SK-N-DZ (cell line): ENCODE data around the gene CAMK4.
"Not testable (repeated sequence)": the region's sequence is repeated elsewhere in the genome, so short reads cannot be mapped to it uniquely, and the experiment has no call there.

Experiments used
- DNase-seq: peaks from one replicate; pipeline ENCODE4 v3.0.0-alpha.2; 2015; ENCODE audit warnings: low spot score

CAMK4 gene

DNA sequence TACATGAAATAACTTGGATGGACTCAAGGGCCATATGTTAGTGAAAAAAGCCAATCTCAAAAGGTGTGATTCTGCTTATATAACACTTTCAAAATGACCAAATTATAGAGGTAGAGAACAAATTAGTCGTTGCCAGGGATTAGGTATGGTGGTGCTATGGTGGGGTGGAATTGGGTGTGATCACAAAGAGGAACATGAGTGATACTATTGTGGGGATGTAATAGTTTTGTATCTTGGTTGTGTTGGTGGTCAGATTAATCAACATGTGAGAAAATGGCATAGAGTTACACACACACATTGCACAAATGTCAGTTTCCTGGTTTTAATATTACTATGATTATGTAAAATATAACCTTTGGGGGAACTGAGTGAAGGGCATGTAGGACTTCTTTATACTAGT lies 31.9 kb downstream of the CAMK4 start:
- DNase-seq, result no peak

DNA sequence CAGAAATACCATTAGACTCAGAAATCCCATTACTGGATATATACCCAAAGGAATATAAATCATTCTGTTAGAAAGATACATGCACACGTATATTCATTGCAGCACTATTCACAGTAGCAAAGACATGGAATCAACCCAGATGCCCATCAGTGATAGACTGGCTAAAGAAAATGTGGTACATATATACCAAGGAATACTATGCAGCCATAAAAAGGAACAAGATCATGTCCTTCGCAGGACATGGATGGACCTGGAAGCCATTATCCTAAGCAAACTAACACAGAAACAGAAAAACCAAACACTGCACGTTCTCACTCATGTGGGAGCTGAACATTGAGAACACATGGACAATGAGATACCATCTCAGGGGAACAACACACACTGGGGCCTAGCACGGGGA lies 33.4 kb downstream of the CAMK4 start:
- DNase-seq, result not testable (repeated sequence)

DNA sequence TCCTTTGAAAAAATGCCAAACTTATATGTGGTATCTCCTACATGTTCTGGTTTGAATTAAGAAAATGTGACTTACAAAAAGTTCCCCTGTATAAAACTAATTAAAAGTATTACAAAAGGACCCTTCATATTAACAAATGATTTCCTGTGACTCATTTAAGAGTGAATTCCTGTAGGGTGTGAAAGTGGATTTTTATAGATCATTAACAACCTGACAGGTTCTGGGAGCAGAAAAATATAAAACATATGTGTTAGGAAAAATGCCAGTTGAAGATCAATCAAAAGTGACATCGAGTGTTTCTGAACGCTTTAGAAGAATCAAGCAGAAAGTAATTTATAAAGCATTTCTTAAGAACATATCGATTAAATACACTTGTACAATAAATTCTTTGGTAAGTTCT lies 35.5 kb downstream of the CAMK4 start:
- no peak for DNase-seq

DNA sequence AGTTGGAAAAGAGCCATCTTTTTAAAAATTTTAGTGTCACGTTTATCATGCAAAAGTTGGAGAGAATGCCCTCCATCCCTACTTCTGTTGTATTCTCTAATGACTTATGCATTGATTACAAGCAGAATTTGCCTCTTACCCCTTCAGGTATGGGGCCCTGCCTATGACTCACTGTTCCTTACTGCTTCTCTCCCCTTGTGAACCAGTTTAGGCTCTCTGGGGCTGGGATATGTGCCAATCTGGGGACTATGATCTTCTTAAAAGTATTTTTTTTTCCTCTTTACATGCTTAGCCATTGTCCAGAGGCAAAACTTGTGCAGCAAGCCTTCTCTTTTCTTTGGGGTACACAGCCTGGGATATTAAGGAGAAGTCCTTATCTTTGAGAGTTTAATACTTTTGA lies 37.4 kb downstream of the CAMK4 start:
- DNase-seq, result no peak

DNA sequence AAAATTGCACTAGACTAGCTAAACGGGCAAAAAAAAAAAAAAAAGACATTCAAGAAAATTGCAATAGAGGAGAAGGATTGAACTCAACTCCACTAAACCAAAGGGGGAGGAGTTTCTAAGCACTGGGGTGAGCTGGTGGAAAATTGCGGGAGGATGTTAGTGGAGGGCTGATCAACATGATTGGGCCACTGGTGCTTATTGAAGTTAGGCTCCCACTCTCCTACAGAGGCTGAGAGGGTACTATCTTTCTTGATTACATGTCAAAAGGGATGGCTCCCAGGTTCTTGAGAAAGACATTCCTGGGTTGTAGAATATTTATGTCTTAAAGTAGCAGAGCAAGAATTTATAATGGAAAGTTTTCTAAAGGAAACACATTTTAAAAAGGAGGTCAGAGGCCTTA lies 38.0 kb downstream of the CAMK4 start:
- no peak for DNase-seq

DNA sequence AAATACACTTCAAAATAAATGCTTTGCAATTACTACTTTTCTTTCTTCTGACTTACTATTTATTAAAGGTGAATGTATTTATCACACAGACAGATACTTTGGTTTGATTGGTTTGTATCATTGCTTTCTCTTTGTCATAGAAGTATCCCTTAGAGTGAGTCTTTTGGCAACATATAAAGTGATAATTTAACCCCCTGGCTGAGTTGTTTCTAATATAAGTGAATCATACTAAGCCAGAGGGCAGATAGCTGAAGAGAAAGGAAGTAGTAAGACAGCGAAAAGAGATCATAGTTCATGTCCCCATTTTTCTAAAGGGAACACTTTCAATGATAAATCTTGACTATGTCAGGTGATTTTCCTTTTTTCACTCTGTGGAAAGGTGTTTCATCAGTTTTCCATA lies 38.6 kb downstream of the CAMK4 start:
- DNase-seq, result no peak

DNA sequence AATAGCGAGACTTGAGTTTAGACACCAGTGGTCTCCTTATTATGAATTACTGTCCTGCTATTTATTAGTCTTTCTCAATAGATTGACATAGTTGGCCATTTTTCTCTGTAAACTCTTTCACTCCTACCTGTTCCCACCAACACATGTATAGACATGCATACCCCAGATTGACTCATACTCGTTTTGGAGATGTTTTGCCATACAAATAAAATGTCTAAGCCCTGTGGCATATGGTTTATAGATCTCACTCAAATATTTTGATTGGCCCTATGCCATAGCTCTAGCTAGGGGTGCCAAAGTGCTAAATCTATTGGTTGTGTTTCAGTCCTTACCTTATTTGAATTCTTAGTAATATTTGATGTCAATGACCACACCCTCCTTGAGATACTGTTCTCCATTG lies 42.3 kb downstream of the CAMK4 start:
- no peak for DNase-seq

DNA sequence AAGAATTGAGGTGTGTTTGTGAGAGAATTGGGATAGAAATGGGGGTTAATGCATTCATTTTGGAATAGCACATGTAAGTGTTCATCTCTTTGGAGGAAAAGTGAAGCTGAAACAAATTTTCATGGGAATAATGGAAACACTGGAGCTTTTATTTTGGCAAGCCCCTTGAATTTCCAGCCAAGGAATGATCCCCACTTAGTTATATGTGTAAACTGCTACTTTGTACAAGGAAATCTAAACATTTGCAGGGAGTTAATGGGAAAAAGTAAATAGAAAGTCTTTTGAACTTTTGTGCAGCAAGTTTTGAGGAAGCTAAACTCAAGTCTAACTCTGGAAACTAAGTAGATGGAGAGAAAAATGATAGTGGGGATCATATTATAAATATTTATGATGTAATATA lies 44.1 kb downstream of the CAMK4 start:
- no peak for DNase-seq

DNA sequence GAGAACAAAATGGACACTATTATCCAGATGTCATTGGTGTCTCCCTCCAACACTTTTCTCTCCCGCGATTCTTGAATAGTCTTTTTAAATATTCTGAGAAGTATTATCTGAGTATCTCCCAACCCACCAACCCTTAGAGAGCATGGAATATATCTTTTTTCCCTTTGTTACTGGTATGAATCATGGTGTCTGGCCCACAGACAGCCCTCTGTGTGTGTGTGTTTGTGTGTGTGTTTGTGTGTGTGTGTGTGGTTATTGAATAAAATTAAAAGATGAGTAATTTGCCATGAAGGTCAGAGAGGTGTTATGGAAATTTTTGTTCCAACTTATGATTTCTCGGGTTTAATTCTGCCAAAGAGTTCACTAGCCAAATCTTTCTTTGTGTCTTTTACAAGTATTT lies 47.7 kb downstream of the CAMK4 start:
- DNase-seq, result no peak

DNA sequence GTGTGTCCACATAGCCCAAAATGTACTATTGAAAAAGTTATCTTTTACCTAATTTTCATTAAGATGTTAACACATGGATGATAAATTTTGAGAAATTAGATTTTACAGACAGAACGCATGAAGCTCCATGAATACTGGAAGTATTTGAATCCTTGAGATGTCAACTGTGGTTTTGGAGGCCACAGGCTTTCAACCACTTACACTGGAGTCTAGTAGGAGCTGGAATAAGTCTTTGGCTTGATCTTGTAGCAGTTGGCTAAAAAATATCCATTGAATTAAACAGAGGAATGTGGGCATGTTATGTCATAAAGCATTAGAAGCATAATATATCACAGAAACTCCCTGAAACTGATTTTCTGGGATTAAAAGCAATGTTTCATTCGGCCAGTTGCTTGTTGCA lies 52.9 kb downstream of the CAMK4 start:
- no peak for DNase-seq

DNA sequence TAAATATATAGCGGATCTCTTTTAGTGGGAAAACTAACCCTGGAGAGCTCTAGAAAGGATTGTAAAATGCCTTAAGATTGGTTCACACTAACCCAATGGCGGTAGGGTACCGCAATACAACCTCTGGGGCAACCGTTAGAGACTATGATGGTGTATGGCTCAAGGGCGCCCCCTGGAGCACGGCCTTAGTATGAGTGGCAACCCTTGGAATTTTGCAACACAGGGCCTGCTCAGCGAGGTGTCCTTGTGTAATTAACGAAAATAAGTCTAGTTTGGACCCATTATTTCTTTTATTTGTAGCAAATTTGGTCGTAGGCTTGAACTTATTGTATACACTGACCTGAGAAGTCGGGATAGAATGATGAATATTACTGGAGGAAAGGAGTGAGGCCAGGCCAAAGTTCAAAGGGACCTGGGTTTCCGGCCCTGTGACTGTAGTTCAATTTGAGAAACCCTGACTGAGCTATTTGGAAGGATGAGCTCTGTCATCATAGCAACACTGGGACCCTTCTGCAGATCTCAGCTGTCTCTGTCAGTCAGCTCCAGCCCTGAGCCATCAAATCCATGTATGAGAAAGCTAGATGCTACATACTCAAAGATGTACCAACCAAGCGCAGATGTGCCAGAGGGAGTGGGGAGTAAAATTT lies 54.8 kb downstream of the CAMK4 start:
- DNase-seq, result peak; percentile 21

DNA sequence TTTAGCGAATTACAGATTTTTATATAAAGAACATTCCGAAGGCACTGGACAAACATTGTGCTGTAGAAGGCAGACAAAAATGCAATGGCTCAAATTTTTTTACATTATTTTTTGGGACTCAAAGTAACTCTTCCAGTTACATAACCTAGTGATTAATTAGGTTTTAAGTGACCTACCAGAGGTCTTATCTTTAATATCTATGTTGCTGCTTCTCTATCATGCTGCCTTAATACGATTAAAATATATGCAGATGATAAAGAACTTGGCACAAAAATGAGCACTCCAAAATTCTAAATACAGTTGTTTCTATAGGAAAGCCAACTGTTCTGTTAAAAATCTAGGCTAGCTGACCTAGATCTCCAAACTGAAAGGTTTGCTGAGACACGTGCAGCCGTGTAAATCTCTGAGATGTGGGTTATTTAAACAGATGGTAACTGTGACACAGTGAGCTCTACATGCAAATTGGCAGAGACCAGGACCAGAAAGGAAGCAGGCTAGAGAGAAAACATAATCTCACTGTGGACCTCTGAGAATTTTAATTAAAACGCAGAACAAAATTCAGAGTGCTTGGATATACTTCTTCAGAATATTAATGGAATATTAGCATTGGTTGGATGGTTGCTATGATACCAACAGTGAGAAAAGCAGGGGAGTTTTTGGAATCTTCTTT lies 56.2 kb downstream of the CAMK4 start:
- no peak for DNase-seq

DNA sequence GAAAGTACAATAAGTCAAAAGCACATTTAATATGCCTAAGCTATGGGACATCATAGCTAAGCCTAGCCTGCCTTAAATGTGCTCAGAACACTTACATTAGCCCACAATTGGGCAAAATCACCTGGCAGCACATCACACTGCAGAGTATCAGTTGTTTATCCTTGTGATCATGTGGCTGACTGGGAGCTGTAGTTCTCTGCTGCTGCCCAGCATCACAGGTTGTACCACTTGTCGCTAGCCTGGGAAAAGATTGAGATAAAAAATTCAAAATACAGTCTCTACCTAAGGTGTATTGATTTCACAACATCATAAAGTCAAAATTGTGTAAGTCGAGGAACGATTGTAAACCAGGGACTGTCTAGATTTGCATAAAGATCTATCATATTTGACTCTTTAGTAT lies 58.6 kb downstream of the CAMK4 start:
- DNase-seq, result no peak

DNA sequence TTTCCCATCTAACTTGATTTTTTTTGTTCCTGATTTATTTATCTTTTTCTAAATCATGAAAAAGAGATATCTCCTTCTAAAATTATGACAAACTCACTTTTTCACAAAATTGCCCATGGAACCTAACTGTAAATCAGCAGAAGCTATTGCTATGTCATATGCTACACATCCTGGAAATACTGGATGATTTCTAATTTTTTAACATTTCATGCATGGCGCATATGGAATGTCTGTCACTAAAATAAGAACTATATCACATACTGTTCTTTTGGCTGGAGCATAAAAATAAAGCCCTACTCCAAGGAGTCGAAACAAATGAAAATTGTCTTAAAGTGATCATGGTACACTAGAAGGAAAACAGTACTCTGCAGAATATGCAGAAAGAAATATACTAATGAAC lies 60.6 kb downstream of the CAMK4 start:
- DNase-seq, result no peak

DNA sequence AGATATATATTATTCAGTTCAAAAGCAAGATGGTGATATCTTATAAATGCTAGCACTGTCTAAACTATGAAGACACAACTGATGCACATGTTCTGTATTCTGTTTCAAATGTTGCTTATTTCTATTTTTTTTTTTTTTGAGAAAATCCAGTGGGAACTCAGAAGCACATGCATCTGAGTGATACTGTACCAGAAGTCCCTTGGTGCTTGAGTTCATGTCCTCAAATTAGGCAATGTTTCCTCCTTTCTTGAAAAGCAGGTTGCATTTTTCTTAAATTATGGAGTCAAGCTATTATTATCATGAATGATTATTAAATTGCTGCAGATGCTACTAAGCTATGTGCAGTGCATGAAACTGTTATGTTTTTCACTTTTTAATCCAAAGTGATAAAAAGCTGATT lies 70.4 kb downstream of the CAMK4 start:
- no peak for DNase-seq

DNA sequence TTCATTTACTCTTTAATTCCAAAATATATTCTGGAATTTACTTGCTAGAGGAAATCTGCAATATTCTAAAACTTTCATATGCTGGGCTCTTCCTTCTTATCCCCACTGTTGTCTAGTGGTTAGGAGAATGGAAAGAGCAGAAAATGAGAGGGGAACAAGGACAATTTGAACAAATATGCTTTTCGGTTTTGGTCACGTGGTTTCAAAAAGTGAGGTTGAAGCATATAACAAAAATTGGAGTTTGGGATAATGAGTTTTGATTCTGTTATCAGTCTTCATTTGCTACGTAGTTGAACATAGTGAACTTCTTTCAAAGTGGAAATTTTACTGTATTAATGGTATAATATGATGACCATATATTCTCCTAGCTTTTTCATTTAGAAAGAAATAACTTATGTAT lies 71.5 kb downstream of the CAMK4 start:
- no peak for DNase-seq

DNA sequence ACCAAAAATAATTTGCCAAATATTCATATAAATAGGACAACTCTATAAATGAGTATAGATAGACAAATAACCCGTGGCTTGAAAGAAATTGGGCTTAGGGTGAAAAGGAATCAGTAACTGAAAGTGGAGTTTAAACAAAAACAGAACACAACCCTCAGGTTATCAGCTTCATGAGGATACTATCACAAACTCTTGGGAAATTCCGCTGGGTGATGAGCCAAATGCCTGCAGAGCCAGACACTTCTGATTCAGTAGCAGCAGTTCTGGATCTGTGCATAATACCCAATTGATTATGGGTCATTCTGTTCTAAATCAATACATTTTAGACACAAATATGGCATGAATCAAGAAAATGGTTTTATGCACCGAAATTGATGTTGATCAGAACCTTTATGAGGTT lies 72.4 kb downstream of the CAMK4 start:
- DNase-seq, result no peak

DNA sequence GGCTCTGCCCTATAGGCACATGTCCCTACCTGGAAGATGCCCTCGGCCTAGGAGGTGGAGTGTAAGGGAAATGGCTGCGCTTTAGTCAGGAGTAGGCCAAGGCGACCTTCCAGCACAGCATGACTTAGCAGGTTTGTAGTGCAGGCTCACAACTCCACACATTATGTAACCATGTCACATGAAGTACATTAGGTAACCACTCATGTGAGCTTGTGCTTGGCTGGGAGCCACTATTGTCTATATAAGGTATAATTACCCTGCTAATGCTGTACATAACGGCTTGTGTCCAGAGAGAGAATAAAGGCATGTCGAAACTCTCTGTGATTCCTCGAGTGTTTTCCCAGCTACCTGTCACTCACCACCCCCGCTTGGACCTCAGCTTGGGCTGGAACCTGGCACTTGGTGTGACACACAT lies 74.9 kb downstream of the CAMK4 start:
- no peak for DNase-seq

DNA sequence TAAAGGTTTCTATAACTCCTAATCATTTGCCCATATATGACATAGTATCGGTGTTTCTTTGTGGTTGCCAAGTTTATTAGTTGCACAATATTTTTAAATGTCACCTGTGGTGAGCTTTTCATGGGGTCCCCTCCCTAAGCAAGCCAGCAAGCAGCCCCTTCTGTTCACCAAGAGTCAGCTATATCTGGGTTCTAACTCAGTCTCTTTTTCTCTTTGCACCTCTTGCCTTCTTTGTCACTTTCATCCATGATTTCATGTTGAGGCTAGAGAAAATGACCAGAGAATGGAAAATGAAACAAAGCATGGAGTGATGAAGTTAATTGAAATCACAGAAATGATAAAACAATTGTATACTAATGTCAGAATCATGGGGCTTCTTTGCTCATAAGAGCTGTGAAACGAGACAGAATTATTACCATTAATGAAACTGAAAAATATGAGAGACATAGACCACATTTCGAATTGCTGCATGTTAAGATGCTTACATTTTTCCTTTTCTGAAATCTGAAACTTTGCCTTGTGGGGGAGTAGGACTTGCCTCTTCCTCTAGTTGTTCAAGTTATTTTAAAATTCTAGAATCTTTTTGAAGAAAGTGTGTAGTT lies 75.7 kb downstream of the CAMK4 start:
- no peak for DNase-seq

DNA sequence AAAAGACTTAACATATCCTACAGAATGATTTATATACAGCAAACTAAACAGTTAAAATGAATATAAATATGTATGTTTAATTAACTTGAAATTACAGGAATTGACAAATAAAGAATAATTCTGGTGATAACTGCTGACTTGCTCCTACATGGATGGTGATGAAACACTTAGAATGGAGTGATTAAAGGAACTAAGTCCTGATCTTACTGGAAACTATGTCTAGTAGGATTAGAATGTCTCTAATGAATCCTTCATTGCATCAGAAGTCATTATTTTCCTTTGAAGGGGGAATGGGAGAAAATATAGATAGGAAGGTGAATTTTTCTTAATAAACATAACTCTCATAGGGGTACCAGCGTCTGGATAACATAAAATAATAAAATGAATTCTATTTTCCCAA lies 77.1 kb downstream of the CAMK4 start:
- DNase-seq, result no peak

DNA sequence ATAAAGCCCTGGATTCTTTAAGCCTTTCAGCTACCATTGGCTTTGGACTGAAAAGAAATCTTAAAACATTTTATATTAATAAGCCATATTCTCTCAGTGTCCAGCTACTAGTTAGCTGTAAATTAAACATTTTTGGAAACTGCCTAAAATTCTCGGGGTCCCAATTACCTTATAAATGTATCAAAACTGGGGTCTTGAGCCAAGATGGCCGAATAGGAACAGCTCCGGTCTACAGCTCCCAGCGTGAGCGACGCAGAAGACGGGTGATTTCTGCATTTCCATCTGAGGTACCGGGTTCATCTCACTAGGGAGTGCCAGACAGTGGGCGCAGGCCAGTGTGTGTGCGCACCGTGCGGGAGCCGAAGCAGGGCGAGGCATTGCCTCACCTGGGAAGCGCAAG lies 77.9 kb downstream of the CAMK4 start:
- not testable (repeated sequence) for DNase-seq

DNA sequence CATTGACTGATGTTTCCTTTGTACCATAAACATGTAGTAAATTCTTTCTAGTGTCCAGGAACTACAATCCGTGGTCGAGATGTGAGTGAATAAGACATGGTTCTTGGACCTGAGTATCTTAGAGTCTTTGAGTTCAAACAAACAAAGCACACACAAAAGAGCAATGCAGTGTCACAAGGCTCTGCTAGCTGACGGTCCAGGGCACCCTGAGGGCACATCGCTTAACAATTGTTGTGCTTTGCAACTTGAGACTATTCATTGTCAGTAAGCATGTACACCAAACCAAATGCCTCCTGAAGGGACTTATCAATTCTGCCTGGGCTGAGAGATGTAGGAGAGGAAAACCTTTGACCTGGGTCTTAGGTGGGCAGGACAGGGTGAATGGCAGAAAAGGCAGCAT lies 84.8 kb downstream of the CAMK4 start:
- no peak for DNase-seq

DNA sequence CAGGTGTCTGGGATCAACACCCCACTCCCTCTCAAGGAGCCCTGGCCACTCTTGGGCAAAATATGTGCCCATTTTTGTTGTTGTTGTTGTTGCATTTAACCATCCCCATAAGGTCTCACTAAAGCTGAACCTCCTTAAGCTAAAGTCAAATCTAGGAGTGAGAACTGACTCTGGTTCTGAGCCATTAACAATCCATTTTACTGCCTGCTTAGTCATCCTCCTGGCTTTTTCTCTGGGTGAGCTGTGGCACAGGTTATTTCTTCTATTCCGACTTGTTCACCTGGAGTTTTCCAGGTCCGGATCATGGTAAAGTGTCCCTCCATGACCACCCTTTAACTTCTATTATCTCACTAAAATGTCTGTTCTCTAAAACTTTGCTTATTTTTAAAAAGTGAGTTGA lies 85.2 kb downstream of the CAMK4 start:
- no peak for DNase-seq
